Calu3 (cell line): ENCODE data around the gene MTMR12. TPM values are rescaled to one million over a fixed set of nuclear protein-coding genes. Genes with fewer than 3 reads are reported as not detected.
"Not testable (repeated sequence)": the region's sequence is repeated elsewhere in the genome, so short reads cannot be mapped to it uniquely, and the experiment has no call there.

Source experiments
- BruUV-seq: library from RNA; stranded (reverse); fragments of 400-500 nt; replicated peaks from 2 replicates; lab custom pipeline; 2021; lab: Mats Ljungman, UMichigan
- CTCF ChIA-PET: fragments of 300-600 bp; sonication (Branson Sonifier 250); formaldehyde crosslinking; loops from one replicate; lab custom pipeline; 2022; ENCODE audit warnings: antibody characterized with exemption; lab: Charles Lee
- DNase-seq: peaks from one replicate; pipeline ENCODE4 v3.0.0; 2022
- H3K27ac Mint-ChIP-seq: one replicate; pipeline ENCODE4 v1.8.0; 2022; ENCODE audit warnings: mixed read lengths; ENCODE audit not compliant: unreplicated experiment
- H3K27me3 Mint-ChIP-seq: one replicate; pipeline ENCODE4 v1.8.0; 2022; ENCODE audit warnings: mixed read lengths; ENCODE audit not compliant: unreplicated experiment
- H3K36me3 Mint-ChIP-seq: one replicate; pipeline ENCODE4 v1.8.0; 2022; ENCODE audit warnings: mild to moderate bottlenecking, moderate library complexity, mixed read lengths; ENCODE audit not compliant: insufficient read depth, unreplicated experiment
- H3K4me1 Mint-ChIP-seq: one replicate; pipeline ENCODE4 v1.8.0; 2022; ENCODE audit warnings: mild to moderate bottlenecking, low read depth, mixed read lengths; ENCODE audit not compliant: unreplicated experiment
- H3K4me3 Mint-ChIP-seq: one replicate; pipeline ENCODE4 v1.8.0; 2022; ENCODE audit warnings: mild to moderate bottlenecking, low read depth, moderate library complexity, mixed read lengths; ENCODE audit not compliant: unreplicated experiment
- H3K9me3 Mint-ChIP-seq: one replicate; pipeline ENCODE4 v1.8.0; 2022; ENCODE audit warnings: low read depth, mixed read lengths; ENCODE audit not compliant: unreplicated experiment
- CTCF ChIP-seq: fragments of 200-600 bp; IDR thresholded peaks from one replicate; pipeline ENCODE4 v1.8.0; 2022; ENCODE audit warnings: antibody characterized with exemption; ENCODE audit not compliant: unreplicated experiment
- intact Hi-C: fragments of 100-400 bp; cut with micrococcal nuclease; formaldehyde crosslinking; loops from one replicate; pipeline ENCODE4 v1.10.0; 2022; ENCODE audit not compliant: unreplicated experiment
- total RNA-seq: library from RNA; stranded (reverse); gene quantifications from 2 replicates; pipeline ENCODE4 v1.2.3, GENCODE V29; 2022

Gene MTMR12
- total RNA-seq, 1 experiment from 2014 or later, result 42.7 TPM

GRCh38 chr5:32301891-32302290, 10.8 kb downstream of the MTMR12 start:
- H3K4me3 Mint-ChIP-seq, result no peak overlapping the region
- no peaks in the 10 kb centered on the region for H3K27me3 Mint-ChIP-seq
- DNase-seq, result no peak
- peaks cover 74% of the 10 kb centered on the region for H3K4me1 Mint-ChIP-seq
- TF ChIP-seq CTCF, result no peak
- H3K9me3 Mint-ChIP-seq, result no peaks in the 10 kb centered on the region
- CTCF ChIA-PET, result no interaction called here
- H3K36me3 Mint-ChIP-seq, result peaks cover 36% of the 10 kb centered on the region
- no TSS peak for BruUV-seq
- H3K27ac Mint-ChIP-seq, result peak overlapping the region; percentile 91
- intact Hi-C loops, result loop anchor here (2.0 kb wide), 1 partner anchor 69 kb away; no protein-coding TSS in a partner anchor

DNA sequence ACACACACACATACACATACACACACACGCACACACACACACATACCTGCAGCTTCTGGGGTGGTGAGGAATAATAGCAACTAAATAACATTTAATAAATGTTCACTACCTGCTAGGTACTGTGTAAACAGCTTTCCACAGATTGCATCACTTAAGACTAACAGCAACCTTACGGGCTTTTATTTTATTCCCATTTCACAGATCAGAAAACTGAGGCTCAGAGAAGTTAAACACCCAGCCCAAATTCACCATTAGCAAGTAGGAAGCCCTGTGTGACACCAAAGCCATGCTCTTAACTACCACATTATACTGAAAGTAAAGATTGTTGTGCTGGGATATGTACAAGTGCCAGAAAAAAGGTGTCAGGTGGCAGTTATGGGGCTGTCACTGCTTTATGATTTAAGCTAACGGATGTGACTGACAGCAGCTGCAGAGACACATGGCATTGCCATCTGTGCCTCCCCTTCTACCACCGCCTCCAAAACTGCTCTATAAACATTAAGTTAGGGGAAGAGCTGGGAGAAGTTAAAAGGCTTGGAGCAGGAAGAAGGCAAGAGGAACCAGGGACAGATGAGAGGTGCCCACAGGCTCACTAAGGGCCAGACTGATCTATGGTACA, 13.6 kb downstream of the MTMR12 start:
- intact Hi-C loops, result no loop called here
- BruUV-seq, result no TSS peak
- TF ChIP-seq CTCF, result no peak
- Mint-ChIP-seq H3K4me1 (peaks cover 66% of the 10 kb centered on the region), H3K27me3 (no peaks in the 10 kb centered on the region), H3K9me3 (no peaks in the 10 kb centered on the region), H3K36me3 (peaks cover 35% of the 10 kb centered on the region), H3K4me3 (no peak overlapping the region), H3K27ac (no peak overlapping the region)
- no peak for DNase-seq
- CTCF ChIA-PET, result no interaction called here

GRCh38 chr5:32298059-32298415, 14.7 kb downstream of the MTMR12 start:
- intact Hi-C loops, result no loop called here
- H3K27ac Mint-ChIP-seq, result peak overlapping the region; percentile 33
- DNase-seq, result no peak
- no peak overlapping the region for H3K4me3 Mint-ChIP-seq
- no TSS peak for BruUV-seq
- H3K27me3 Mint-ChIP-seq, result no peaks in the 10 kb centered on the region
- H3K9me3 Mint-ChIP-seq, result no peaks in the 10 kb centered on the region
- H3K4me1 Mint-ChIP-seq, result peaks cover 65% of the 10 kb centered on the region
- no peak for TF ChIP-seq CTCF
- H3K36me3 Mint-ChIP-seq, result peaks cover 30% of the 10 kb centered on the region
- CTCF ChIA-PET, result interaction anchor here (0.6 kb wide), 1 partner anchor 14 kb away, joined by 3 read pairs; no protein-coding TSS in a partner anchor

DNA sequence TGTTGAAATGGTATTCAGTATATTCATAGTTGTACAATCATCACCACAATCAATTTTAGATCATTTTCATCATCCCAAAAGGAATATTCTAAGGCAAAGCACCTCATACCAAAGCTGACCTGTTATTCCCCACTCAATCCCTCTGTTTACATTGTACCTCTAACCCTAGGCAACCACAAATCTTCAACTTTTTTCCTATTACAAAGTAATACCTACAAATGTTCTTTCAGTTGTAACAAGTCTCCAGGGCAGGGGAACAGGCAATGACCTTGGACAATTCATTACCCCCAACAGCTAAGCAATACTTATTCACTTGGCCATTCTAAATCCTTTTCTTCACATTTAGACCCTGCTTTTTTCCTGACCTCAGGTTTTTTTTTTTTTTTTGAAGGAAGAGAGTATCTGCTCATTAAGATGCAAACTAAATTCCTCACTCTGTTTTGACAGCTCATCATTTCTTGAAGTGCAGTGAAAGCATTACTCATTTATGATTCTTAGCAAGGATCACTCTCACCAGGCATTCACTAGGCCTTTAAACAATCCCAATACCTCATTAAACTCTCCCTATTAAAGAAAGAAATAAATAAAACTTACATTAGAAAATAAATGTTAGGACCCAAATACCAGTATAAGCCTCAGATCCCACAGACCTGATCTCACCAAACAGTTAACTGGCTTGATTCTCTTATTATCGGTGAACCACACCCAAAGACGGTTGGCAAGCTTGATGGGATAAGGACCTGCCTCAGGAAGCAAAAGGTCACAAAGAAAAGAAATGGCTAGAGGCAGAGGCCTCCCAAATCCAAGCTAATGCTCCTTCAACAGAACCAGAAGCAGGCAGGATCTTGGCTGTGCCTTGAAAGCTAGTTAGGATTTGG, 15.3 kb downstream of the MTMR12 start:
- no peak for DNase-seq
- peak overlapping the region; percentile 33 for H3K27ac Mint-ChIP-seq
- no peaks in the 10 kb centered on the region for H3K9me3 Mint-ChIP-seq
- TF ChIP-seq CTCF, result no peak
- peaks cover 29% of the 10 kb centered on the region for H3K36me3 Mint-ChIP-seq
- peaks cover 65% of the 10 kb centered on the region for H3K4me1 Mint-ChIP-seq
- no peak overlapping the region for H3K4me3 Mint-ChIP-seq
- intact Hi-C loops, result no loop called here
- no peaks in the 10 kb centered on the region for H3K27me3 Mint-ChIP-seq
- CTCF ChIA-PET, result interaction anchor here (0.5 to 0.7 kb wide), 3 partner anchors 15 to 245 kb away, joined by 3 to 4 read pairs (median 3); no protein-coding TSS in a partner anchor
- no TSS peak for BruUV-seq

DNA sequence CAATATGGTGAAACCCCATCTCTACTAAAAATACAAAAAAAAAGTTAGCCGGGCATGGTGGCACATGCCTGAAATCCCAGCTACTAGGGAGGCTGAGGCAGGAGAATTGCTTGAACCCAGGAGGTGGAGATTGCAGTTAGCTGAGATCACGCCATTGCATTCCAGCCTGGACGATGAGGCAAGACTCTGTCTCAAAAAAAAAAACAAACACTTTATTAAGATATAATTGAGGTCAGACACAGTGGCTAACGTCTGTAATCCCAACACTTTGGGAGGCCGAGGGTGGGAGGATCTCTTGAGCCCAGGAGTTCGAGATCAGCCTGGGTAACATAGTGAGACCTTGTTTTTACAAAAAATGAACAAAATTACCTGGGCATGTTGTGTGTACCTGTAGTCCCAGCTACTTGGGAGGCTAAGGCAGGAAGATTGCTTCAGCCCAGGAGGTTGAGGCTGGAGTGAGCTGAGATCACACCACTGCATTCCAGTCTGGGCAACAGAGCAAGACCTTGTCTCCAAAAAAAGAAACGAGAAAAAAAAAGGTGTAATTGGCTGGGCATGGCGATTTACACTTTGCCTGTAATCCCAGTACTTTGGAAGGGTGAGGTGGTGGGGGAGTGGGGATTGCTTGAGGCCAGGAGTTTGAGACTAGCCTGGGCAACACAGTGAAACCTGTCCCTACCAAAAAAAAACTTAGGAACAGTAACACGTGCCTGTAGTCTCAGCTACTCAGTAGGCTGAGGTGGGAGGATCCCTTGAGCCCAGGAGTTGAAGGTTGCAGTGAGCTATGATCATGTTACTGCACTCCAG, 16.6 kb downstream of the MTMR12 start:
- DNase-seq, H3K4me3 Mint-ChIP-seq, H3K9me3 Mint-ChIP-seq, H3K27ac Mint-ChIP-seq, BruUV-seq, intact Hi-C loops, H3K27me3 Mint-ChIP-seq: not testable (repeated sequence)
- Mint-ChIP-seq H3K4me1 (peaks cover 58% of the 10 kb centered on the region), H3K36me3 (peaks cover 23% of the 10 kb centered on the region)
- CTCF ChIA-PET, result interaction anchor here (0.7 kb wide), 2 partner anchors 244 to 1064 kb away, joined by 3 to 4 read pairs; no protein-coding TSS in a partner anchor
